ENCODE results near the gene HSPA14.
"Not testable (repeated sequence)": the region's sequence is repeated elsewhere in the genome, so short reads cannot be mapped to it uniquely, and the experiment has no call there.

The HSPA14 gene, protein sequence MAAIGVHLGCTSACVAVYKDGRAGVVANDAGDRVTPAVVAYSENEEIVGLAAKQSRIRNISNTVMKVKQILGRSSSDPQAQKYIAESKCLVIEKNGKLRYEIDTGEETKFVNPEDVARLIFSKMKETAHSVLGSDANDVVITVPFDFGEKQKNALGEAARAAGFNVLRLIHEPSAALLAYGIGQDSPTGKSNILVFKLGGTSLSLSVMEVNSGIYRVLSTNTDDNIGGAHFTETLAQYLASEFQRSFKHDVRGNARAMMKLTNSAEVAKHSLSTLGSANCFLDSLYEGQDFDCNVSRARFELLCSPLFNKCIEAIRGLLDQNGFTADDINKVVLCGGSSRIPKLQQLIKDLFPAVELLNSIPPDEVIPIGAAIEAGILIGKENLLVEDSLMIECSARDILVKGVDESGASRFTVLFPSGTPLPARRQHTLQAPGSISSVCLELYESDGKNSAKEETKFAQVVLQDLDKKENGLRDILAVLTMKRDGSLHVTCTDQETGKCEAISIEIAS

DNA sequence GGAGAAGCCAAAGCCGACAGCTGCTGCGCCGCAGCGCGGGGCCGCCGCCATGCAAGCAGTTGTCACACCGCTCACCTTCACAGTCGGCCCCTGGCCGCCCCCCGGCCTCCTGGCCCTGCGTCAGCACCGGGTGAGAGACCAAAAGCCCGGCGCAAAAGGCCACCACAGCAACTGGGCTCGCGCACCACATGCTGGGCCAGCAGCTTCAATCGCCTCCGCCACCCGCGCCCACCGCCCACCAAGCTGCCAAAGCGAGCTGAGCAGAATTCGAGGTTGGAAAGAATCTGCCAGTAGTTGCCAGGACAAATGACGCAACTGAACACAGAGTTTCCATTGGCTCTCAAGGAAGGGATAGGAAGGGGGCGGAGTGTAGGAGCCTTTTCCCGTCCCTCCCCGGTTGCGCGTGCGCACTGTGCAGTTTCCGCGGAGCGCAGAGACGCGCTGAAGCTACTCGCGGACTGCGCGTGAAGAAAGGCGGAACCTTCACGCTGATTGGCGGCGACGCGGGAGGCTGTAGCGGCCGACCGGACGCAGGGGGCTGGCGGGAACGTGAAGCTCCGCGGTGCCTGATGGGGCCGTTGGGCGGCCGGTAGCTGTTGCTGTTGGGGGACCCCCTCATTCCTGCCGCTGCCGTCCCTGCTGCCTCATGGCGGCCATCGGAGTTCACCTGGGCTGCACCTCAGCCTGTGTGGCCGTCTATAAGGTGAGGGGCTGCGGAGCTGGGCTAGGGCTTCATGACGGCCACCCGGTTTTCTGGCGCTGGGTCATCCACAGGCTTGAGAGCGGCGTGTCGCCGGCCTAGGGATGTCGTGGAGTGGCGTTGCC, at the start of gene HSPA14, which contains the start of the genes CDNF and MSANTD7:
HSPA14 (plus strand) TSS at position 550 of the 825 bp plus-strand sequence; CDS start at position 647, 97 bp downstream.
CDNF (minus strand) TSS at position 281 of the 825 bp plus-strand sequence; CDS start at position 190, 91 bp downstream.
MSANTD7 (plus strand) TSS at position 550 of the 825 bp plus-strand sequence. CDS start 3,979 bp downstream, outside the sequence.
- DNase-seq = peak; percentile 93

- DNase-seq = no peak
Measured at GRCh38 chr10:14798636-14799035, 39.5 kb upstream of the HSPA14 start.

GRCh38 chr10:14800397-14800796, 37.7 kb upstream of the HSPA14 start:
- no peak for DNase-seq

DNA sequence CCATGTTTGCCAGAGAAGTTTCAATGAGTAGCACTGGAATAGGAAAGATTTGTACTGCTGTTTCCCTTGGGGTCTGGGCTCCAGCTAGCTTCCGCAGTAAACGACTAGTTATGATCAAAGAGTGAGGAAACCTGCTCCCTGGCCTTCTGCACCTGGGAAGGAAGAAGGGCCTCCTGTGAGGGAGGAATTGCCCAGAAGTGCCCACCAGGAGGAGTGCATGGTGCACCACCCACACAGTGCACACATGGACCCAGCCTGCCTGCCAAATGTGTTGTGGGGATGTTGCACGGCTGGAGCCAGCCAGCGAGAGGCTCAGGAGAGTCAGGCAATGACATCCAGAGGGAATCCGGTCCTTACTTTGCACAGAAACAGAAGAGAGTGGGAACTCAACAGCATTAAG, 36.4 kb upstream of the HSPA14 start:
- no peak for DNase-seq

GRCh38 chr10:14803827-14804226, 34.3 kb upstream of the HSPA14 start:
- DNase-seq = no peak

GRCh38 chr10:14806318-14806717, 31.8 kb upstream of the HSPA14 start:
- DNase-seq = no peak

- DNase-seq = no peak
Measured at GRCh38 chr10:14810969-14811953, 26.8 kb upstream of the HSPA14 start.

DNA sequence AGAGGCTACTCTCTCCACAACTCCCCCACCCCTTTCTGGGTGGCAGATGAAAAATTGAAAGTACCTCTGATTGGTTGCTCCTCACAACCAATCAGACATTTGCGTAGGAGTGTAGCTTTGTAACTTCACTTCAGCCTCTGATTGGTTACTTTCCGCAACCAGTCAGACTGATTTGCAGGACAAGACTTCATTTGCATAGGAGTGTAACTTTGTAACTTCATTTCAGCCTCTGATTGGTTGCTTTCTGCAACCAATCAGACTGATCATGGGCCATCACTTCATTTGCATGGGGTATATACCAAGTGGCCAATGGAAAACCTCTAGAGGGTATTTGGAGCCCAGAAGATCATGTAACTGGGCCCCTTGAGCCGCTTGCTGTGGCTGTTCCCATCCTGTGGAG, 25.8 kb upstream of the HSPA14 start:
- DNase-seq = no peak

GRCh38 chr10:14815681-14816080, 22.4 kb upstream of the HSPA14 start:
- DNase-seq = no peak

- not testable (repeated sequence) for DNase-seq
Measured at GRCh38 chr10:14816717-14817116, 21.4 kb upstream of the HSPA14 start.

- no peak for DNase-seq
Measured at GRCh38 chr10:14820010-14820774, 17.9 kb upstream of the HSPA14 start.

DNA sequence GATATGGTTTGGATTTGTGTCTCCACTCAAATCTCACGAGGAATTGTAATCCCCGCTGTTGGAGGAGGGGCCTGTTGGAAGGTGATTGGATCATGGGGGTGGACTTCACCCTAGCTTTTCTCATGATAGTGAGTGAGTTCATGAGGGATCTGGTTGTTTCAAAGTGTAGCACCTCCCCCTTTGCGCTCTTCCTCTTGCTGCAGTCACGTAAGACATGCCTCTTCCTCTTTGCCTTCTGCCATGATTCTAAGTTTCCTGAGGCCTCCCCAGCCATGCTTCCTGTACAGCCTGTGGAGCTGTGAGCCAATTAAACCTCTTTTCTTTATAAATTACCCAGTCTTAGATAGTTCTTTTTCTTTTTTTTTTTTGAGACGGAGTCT, 17.3 kb upstream of the HSPA14 start:
- no peak for DNase-seq

- no peak for DNase-seq
Measured at GRCh38 chr10:14821635-14822375, 16.3 kb upstream of the HSPA14 start.

GRCh38 chr10:14822879-14823755, 15.0 kb upstream of the HSPA14 start:
- DNase-seq = no peak

GRCh38 chr10:14823966-14824365, 14.1 kb upstream of the HSPA14 start:
- no peak for DNase-seq

DNA sequence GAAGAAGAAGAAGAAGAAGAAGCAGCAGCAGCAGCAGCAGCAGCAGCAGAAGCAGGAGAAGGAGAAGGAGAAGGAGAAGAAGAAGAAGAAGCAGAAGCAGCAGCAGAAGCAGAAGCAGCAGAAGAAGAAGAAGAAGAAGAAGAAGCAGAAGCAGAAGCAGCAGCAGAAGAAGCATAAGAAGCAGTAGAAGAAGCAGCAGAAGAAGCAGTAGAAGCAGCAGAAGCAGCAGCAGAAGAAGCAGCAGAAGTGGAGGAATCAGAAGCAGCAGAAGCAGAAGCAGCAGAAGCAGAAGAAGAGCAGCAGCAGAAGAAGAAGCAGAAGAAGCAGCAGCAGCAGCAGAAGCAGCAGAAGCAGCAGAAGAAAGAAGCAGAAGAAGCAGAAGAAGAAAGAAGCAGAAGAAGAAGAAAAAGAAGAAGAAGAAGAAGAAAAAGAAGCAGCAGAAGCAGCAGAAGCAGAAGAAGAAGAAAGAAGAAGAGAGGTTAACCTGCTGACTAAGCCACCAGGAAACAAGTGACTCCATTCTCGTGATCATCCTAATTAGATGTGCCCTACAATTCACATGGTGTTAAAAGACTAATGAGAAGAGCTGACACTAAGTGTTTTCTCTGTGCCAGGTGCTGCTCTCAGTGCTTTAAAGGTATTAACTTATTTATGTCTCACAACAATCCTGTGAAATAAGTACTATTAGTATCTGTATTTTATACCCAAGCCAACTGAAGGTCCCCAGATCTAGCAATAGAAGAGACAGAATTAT, 11.9 kb upstream of the HSPA14 start:
- no peak for DNase-seq

- no peak for DNase-seq
Measured at GRCh38 chr10:14833106-14833505, 5.0 kb upstream of the HSPA14 start.

DNA sequence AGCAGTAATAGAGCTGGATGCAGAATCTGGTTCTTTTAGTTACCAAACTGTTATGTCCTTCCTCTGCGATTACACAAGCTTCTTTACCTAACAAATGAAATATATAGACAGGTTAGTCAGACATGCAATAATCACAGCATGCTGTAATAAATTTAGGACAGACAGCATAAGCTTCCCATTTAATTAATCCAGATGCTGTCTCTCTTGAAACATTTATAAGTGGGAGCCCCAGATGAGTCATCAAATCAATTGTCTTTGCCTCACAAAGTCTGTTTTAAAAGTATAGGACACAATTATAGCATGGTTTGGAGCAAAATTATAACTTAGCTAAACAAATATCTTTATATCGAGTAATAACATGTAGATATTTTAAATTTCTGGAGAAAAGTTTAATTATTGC, 1.9 kb upstream of the HSPA14 start:
- DNase-seq = no peak

Data from NCI-H2227 treated with DMSO at 0.1 percent for 48 hours (cell line).